NOMO-1 treated with DMSO at 0.1 percent for 48 hours (cell line): ENCODE data around the gene DCDC2B.
"Not testable (repeated sequence)": the region's sequence is repeated elsewhere in the genome, so short reads cannot be mapped to it uniquely, and the experiment has no call there.

ENCODE experiments used
- DNase-seq: peaks from one replicate; lab custom pipeline; 2025; ENCODE audit not compliant: unreplicated experiment; lab: John Stamatoyannopoulos, UW

DCDC2B gene

DNA sequence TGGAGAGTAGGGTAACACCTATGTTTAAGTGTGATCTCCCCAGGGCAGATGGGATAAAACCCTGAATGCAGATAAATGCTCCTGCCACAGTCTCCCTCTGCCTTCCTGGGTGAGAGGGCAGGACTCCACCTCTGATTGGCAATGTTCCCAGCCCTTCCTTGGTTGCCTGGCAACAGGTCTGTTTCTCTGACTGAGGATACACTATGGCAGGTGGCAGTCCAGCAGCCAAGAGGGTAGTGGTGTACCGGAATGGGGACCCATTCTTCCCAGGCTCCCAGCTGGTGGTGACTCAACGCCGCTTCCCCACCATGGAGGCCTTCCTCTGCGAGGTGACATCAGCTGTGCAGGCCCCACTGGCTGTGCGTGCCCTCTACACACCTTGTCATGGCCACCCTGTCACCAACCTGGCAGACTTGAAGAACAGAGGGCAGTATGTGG is at the start of gene DCDC2B:
Gene DCDC2B, plus strand, starts transcription at position 199 of the 438 bp plus-strand sequence. Its CDS starts 5 bp downstream, at position 204.
- no peak for DNase-seq

DNA sequence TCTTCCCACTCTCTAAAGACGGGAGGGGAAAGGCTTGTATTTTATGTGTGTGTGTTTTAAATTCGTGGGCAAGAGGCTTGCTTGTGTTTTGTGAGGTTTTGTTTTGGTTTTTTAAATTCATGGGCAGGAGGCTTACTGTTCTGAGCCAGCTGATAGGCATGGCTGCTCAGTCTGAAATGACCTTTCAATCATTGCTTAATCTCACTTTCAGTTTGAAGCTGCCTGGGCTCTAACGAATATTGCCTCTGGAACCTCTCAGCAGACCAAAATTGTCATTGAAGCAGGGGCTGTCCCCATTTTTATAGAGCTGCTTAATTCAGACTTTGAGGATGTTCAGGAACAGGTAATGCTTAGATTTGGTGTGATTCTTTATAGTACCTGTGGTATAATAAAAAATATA is 49.7 kb upstream of the DCDC2B start:
- DNase-seq, result no peak

DNA sequence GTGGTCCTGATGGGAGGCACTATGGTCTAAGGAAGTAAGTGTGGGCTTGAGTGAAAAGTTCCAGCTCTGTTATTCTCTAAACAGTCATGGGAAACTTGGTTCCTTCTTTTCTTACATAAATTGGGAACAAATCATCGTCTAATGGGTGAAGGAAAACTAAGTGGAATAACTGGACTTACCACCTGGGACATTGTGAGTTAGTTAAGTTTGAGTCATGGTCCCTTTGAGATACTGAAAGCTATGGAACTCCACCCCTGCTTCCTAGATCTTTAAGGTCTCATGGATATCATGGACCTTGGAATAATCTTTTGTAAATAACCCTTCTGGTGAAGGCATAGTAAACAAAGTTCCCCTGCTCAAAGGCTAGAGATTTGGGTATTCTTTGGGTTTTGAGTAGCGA is 45.5 kb upstream of the DCDC2B start:
- no peak for DNase-seq

DNA sequence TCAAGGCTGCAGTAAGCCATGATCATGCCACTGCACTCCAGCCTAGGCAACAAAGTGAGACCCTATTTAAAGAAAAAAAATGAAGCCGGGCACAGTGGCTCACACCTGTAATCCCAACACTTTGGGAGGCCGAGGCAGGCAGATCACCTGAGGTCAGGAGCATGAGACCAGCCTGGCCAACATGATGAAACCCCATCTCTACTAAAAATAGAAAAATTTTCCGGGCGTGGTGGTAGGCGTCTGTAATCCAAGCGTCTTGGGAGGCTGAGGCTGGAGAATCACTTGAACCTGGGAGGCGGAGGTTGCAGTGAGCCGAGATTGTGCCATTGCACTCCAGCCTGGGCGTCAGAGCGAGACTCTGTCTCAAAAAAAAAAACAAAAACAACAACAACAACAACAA is 43.3 kb upstream of the DCDC2B start:
- not testable (repeated sequence) for DNase-seq

DNA sequence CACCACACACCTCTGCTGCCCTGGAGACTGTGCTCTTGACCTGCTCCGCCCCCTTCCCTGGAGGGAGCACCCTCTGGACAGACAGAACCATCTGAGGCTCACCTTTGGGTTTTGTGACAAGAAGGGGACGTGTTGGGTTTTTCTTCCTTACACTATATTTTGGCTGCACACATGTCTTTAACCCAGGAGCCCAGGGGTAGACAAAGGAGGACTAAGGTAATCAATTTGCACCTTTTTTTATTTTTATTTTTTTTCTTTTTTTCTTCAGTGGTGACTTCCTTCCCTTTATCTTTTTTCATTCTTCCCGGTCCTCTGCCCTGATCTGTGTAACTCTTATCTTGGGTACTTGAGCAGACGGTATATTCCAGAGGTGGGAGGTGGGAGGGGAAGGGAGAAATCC is 37.9 kb upstream of the DCDC2B start:
- no peak for DNase-seq

DNA sequence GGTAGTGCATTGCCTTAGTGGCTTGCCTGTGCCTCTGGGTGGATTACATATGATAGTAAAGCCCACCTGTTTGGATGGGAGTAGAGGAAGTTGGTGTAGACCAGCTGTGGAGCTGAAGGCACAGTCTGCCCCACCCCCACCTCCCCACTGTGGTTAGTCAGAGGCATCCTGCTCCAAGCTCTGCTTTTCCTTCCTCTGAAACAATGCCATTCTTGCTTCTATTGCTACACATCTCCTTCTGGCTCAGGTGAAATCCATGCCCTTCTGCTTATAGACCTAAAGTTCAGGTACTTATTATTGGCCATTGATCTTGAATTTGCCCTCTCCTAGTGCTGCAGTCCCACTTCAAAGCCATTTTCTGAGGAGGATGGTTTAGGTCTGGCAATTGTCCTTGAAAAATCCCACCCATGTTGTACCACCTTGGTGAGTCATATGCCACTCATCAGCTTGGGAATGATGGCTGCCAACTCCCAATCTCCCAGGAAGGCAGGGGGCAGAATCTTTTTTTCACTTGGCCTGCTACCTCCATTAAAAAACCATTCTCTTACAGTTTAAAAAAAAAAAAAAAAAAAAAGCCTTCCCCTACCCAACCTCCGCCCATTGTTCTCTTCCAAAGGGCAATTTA is 36.2 kb upstream of the DCDC2B start:
- no peak for DNase-seq

DNA sequence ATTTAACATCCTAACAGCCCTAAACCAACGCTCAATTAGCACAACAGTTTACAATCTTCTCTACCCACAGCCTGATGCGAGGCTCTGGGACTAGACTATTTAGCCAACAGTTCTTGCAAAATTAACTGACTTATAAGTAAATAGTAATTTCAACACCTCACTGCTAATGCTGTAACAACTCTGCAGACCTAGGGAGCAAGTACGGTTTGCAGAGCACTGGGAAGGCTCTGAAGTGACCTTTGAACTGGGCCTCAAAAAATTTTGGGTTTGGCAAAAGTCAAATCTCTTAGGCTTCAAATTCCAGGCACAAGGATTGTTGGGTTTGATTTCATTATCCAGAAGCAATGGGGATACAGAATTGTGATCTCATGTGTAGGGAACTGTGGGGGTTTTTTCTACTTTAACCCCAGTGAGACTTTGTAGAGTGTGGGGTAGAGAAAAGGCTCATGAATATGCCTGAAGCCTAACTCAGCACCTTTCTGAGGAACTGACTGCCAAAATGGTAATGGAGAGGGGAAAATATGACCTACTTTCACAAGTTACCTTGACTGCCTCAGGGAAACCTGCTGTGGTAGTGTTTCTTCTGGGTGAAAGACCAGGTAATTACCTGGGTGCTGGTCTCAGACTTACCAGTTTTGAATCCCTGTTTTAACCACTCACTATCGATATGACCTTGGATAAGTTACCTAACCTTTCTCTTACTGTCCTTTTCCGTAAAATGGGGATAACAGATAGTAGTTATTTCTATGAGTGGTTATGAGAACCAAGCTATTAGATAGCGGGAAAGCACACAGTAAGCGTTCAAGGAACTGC is 30.3 kb upstream of the DCDC2B start:
- peak; percentile 85 for DNase-seq

DNA sequence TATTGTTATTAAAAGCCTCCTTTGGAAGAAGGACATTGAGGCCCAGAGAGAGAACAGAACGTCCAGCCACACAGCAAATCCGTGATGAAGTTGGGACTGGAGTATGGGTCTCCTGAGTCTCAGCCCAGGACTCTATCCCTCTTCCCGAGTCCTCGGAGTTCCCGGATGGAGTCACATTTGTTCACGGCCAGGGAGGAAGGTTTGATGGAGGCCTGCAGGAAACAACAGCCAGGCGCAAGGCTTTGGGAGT is 29.8 kb upstream of the DCDC2B start:
- DNase-seq, result no peak

DNA sequence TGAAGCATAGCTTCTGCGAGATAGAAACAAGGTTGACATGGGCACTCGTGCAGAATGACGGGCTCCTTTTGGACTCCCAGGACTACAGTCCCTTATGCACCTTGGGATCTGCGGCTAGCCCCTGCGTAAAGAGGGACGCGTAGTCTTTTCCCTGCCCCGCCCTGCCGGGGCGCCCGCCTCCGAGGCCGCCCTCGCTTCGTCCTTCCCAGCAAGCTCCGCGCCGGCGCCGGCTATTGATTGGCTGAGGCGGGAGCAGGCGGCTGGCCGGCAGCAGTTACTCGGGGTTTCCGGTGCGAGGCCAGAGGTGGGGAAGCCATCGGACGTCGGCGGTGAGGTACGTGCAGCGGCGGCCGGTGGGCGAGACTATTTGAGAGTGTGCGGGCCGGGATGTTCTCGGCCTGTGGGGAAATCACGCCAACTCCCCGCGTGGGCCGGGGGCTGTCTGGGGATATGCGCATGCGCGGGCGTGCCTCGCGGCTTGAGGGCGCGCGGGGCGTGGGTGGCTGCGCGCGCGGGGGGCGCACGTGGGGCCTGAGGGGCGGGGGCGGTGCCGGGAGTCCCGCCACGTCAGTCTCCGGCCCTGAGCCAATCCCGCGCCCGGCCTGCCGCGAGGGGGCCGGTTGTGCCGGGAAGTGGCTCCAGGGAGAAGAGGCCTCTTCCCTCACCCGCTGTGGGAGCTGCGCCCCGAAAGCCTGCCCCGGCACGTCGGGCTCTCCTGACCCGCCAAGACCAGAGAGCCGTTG is 29.3 kb upstream of the DCDC2B start, which contains the start of gene TXLNA:
Gene TXLNA, plus strand, starts transcription at position 233 of the 743 bp plus-strand sequence. CDS start 671 bp downstream, outside the sequence.
- peak; percentile 86 for DNase-seq

DNA sequence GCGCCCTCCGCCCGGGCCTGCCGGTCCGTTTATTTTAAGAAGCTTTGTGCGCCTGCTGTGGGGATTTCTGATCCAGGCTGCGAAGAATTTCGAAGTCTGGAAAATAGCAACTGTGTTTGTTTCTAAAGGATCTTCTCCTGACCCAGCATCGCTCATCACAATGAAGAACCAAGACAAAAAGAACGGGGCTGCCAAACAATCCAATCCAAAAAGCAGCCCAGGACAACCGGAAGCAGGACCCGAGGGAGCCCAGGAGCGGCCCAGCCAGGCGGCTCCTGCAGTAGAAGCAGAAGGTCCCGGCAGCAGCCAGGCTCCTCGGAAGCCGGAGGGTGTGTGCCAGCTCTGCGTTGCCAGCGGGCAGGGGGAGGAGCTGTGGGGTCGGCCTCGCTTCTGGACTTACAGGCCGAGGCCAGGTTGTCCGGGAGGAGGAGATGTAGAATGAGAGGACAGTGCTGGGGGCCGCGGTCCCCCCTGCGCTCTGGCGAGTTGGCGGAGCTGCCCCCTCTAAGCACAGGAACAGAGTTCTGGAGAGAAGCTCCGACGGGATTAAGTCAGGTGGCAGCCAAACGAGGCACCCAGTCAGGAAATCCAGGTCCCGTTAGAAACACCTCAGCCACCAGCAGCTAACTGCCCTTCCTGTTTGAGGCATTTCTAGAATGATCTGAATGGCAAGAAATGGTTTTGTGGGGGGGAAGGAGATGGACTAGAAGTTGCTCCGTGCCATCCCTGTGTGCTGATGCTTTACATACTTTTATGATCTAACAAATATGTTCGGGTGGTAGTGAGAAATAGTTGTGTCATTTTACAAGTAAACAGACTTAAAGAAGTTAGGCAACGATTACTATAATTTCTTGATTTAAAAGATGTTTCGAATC is 28.5 kb upstream of the DCDC2B start:
- no peak for DNase-seq

DNA sequence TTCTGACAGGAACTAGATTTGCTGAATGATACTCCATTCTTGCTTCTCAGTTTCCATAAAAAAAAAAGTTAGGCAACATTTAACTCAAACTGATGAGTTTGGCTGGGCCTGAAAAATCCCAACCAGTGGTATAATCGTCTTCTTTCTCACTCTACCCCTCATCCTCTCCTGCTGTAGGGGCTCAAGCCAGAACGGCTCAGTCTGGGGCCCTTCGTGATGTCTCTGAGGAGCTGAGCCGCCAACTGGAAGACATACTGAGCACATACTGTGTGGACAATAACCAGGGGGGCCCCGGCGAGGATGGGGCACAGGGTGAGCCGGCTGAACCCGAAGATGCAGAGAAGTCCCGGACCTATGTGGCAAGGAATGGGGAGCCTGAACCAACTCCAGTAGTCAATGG is 27.8 kb upstream of the DCDC2B start:
- no peak for DNase-seq

DNA sequence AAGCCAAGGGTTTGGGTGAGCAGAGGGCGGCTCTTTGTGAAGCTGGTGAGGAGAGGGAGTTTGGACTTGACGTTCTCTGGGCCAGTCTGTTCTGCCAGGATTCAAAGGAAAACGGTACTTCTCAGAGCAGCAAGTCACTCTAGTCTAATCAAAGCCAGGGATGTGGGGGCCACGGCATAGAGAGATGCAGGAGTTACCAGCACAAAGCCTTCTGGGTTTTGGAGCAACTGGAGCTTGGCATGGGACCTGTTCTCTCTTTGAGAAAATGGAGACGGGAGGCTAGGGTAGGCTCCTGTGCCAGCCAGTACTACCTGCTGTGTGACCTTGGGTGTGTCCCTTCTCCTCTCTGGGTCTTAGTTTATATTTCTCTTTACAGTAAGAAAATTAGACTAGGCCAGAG is 27.3 kb upstream of the DCDC2B start:
- no peak for DNase-seq

DNA sequence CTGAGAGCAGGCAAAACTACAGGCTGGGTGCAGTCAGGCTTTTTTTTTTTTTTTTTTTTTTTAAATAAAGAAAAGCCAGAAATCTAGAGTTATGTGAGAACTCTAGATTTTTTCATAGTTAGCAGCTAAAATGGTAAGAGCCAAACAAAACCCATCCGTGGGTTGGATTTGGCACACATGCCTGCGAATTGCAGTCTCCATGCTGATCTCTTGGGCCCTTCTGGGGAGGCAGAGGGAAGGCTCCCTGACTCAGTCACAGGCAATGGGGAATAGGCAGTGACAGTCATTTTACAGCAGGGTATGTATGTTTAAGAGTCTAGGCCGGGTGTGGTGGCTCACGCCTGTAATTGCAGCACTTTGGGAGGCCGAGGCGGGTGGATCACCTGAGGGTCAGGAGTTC is 26.8 kb upstream of the DCDC2B start:
- DNase-seq, result no peak

DNA sequence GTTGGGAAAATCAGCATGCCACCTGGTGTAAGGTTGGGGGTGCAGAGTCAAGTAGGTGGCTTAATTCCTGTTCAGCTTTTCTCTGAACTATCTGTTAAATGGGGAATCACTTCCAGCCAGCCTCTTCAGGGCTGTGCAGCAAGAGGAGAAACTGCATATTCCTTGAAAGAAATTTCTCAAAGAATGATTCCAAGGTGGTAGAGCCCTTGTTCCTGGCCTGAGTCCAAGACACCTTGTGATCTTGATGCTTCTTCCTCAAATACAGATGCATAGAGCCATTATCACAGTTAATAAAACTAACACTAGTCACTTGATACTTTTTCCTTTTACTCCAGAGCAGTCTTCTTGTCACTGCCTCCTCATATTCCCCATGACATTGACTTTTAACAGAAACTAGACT is 24.2 kb upstream of the DCDC2B start:
- DNase-seq, result no peak

DNA sequence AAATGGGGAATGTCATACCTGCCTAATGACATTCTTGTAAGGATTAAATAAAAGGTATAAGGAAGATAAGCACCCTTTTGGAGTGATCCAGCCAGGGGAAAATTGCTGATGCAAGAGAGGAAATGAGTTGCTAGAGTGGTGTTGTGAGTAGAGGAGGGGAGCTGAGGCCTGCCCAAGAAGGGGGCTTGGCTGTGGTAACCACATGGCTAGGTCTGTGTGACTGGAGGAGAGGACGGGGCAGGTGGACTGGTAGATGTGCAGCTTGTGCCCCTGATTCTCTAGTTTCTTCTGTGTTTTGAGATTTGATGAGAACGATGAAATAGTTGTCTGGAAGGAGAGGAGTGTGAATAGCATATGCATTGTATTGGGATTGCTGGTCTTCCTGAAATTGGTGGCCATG is 22.8 kb upstream of the DCDC2B start:
- no peak for DNase-seq

DNA sequence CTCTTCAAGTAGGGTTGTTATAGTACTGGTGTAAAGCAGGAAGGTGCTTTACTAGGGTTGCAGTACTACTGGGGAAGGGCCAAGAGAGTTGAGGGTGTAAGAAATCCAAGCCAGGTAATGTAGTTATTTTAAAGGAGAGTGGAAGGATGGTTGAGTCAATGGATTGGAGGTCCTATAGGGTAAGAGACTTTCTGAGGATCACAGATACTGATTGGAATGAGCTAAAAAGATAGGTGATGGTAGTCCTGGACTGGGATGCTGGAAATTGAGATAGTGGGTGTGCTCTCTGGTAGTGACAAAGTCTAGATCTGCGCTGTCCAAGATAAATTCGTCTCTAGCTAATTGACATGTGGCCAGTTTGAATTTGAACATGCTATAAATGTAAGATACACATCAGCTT is 22.4 kb upstream of the DCDC2B start:
- DNase-seq, result no peak

DNA sequence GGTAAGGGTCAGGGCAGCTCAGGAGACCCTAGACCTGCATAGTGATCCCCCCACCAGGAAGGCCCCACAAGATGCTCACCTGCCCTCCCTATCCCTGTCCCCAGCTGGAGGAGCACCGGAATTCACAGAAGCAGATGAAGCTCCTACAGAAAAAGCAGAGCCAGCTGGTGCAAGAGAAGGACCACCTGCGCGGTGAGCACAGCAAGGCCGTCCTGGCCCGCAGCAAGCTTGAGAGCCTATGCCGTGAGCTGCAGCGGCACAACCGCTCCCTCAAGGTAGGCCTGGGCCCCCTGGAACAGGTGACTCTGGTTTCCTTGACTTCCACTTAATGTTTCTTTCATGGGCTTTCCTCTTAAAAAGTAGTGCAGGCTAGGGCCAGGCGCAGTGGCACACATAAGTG is 21.0 kb upstream of the DCDC2B start:
- no peak for DNase-seq

DNA sequence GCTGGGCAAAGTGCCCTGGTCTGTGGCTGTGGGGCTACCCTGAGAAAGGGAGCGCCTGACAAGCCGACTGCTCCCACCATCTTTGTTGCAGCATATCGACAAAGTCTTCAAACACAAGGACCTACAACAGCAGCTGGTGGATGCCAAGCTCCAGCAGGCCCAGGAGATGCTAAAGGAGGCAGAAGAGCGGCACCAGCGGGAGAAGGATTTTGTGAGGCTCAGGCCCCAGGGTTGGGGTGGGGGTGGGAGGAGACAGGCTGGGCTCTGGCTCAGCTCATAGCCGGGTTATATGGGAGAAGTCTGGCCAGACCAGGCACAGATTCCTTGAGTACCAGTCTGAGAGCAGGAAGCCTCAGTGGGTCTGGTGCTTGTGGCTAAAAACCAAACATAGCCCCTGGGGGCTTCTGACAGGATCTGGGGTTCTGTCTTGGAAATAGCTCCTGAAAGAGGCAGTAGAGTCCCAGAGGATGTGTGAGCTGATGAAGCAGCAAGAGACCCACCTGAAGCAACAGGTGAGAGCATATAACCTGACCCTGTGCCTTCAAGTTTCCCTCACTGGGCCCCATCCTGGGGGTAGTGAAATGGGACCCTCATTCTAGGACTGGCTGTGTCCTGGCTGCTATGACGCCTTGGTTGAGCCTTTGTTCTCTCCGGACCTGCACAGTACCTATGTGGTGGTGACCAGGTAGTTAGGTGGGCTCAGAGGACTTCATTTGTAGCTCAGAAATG is 16.5 kb upstream of the DCDC2B start:
- DNase-seq, result no peak

DNA sequence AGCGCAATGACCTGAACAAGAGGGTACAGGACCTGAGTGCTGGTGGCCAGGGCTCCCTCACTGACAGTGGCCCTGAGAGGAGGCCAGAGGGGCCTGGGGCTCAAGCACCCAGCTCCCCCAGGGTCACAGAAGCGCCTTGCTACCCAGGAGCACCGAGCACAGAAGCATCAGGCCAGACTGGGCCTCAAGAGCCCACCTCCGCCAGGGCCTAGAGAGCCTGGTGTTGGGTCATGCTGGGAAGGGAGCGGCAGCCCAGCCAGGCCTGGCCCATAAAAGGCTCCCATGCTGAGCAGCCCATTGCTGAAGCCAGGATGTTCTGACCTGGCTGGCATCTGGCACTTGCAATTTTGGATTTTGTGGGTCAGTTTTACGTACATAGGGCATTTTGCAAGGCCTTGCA is 13.9 kb upstream of the DCDC2B start:
- no peak for DNase-seq

DNA sequence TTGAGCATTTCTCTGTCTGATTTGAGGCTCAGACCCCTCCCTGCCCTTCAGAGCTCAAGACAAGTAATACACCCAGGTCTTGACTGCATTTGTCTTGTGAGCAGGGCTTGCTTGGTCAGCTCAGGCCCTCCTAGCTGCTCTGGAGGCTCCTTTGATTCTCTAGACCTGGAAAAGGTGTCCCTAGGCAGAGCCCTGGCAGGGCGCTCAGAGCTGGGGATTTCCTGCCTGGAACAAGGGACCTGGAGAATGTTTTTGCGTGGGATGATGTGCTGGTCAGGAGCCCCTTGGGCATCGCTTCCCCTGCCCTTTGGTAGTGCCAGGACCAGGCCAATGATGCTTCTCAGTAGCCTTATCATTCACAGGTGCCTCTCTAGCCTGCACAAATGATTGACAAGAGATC is 13.4 kb upstream of the DCDC2B start:
- no peak for DNase-seq
